Measurements from ENCODE around the gene TMEM250. TPM values are rescaled to one million over a fixed set of nuclear protein-coding genes. Genes with fewer than 3 reads are reported as not detected.

The TMEM250 gene
- total RNA-seq, 1 donor from 2014 or later, result 33.6 TPM

GRCh38 chr9:136154943-136155342 lies 36.3 kb upstream of the TMEM250 start:
- DNase-seq (ENCODE audit: low spot score), result no peak
- H3K9me3 Mint-ChIP-seq (ENCODE audit: unreplicated experiment), result no peaks in the 10 kb centered on the region
- H3K27ac Mint-ChIP-seq (ENCODE audit: unreplicated experiment), result peak overlapping the region; percentile 61
- no peaks in the 10 kb centered on the region for H3K4me1 Mint-ChIP-seq (ENCODE audit: unreplicated experiment)
- H3K36me3 Mint-ChIP-seq (ENCODE audit: low read depth, unreplicated experiment), result no peaks in the 10 kb centered on the region
- H3K4me3 Mint-ChIP-seq (ENCODE audit: unreplicated experiment), result no peak overlapping the region
- TF ChIP-seq CTCF (IDR thresholded peaks at IDR 0.05; ENCODE audit: unreplicated experiment), result no peak
- peaks cover 2% of the 10 kb centered on the region for H3K27me3 Mint-ChIP-seq (ENCODE audit: unreplicated experiment)

GRCh38 chr9:136153381-136154065 lies 34.8 kb upstream of the TMEM250 start:
- Mint-ChIP-seq H3K4me3 (ENCODE audit: unreplicated experiment) (no peak overlapping the region), H3K36me3 (ENCODE audit: low read depth, unreplicated experiment) (no peaks in the 10 kb centered on the region), H3K4me1 (ENCODE audit: unreplicated experiment) (no peaks in the 10 kb centered on the region), H3K9me3 (ENCODE audit: unreplicated experiment) (no peaks in the 10 kb centered on the region), H3K27me3 (ENCODE audit: unreplicated experiment) (peaks cover 2% of the 10 kb centered on the region), H3K27ac (ENCODE audit: unreplicated experiment) (no peak overlapping the region)
- TF ChIP-seq CTCF (IDR thresholded peaks at IDR 0.05; ENCODE audit: unreplicated experiment), result no peak
- DNase-seq (ENCODE audit: low spot score), result no peak

- Mint-ChIP-seq H3K27ac (ENCODE audit: unreplicated experiment) (no peak overlapping the region), H3K4me1 (ENCODE audit: unreplicated experiment) (no peaks in the 10 kb centered on the region), H3K27me3 (ENCODE audit: unreplicated experiment) (peaks cover 2% of the 10 kb centered on the region), H3K4me3 (ENCODE audit: unreplicated experiment) (no peak overlapping the region), H3K36me3 (ENCODE audit: low read depth, unreplicated experiment) (no peaks in the 10 kb centered on the region), H3K9me3 (ENCODE audit: unreplicated experiment) (no peaks in the 10 kb centered on the region)
- no peak for TF ChIP-seq CTCF (IDR thresholded peaks at IDR 0.05; ENCODE audit: unreplicated experiment)
- no peak for DNase-seq (ENCODE audit: low spot score)
Measured at GRCh38 chr9:136152931-136153330, 34.3 kb upstream of the TMEM250 start.

GRCh38 chr9:136152543-136152866 lies 33.8 kb upstream of the TMEM250 start:
- no peak overlapping the region for H3K27ac Mint-ChIP-seq (ENCODE audit: unreplicated experiment)
- no peak for DNase-seq (ENCODE audit: low spot score)
- no peak overlapping the region for H3K4me3 Mint-ChIP-seq (ENCODE audit: unreplicated experiment)
- no peaks in the 10 kb centered on the region for H3K36me3 Mint-ChIP-seq (ENCODE audit: low read depth, unreplicated experiment)
- TF ChIP-seq CTCF (IDR thresholded peaks at IDR 0.05; ENCODE audit: unreplicated experiment), result no peak
- H3K9me3 Mint-ChIP-seq (ENCODE audit: unreplicated experiment), result no peaks in the 10 kb centered on the region
- peaks cover 2% of the 10 kb centered on the region for H3K27me3 Mint-ChIP-seq (ENCODE audit: unreplicated experiment)
- H3K4me1 Mint-ChIP-seq (ENCODE audit: unreplicated experiment), result no peaks in the 10 kb centered on the region

- TF ChIP-seq CTCF (IDR thresholded peaks at IDR 0.05; ENCODE audit: unreplicated experiment), result no peak
- no peaks in the 10 kb centered on the region for H3K9me3 Mint-ChIP-seq (ENCODE audit: unreplicated experiment)
- no peak for DNase-seq (ENCODE audit: low spot score)
- H3K4me1 Mint-ChIP-seq (ENCODE audit: unreplicated experiment), result no peaks in the 10 kb centered on the region
- no peak overlapping the region for H3K27ac Mint-ChIP-seq (ENCODE audit: unreplicated experiment)
- H3K36me3 Mint-ChIP-seq (ENCODE audit: low read depth, unreplicated experiment), result no peaks in the 10 kb centered on the region
- peaks cover 2% of the 10 kb centered on the region for H3K27me3 Mint-ChIP-seq (ENCODE audit: unreplicated experiment)
- H3K4me3 Mint-ChIP-seq (ENCODE audit: unreplicated experiment), result no peak overlapping the region
Measured at GRCh38 chr9:136151848-136152542, 33.3 kb upstream of the TMEM250 start.
